Neural crest cell (in vitro differentiated cells): ENCODE data around the gene SPRY2. TPM values are rescaled to one million over a fixed set of nuclear protein-coding genes. Genes with fewer than 3 reads are reported as not detected.

Experiments
- DNase-seq: peaks from one replicate; pipeline ENCODE4 v3.0.0; 2021; ENCODE audit warnings: low read depth, mixed read lengths, low spot score
- H3K27ac Mint-ChIP-seq: one replicate; pipeline ENCODE4 v1.8.0; 2021; ENCODE audit warnings: mild to moderate bottlenecking, mixed read lengths; ENCODE audit not compliant: unreplicated experiment
- H3K27me3 Mint-ChIP-seq: 2 replicates; pipeline ENCODE4 v1.8.0; 2021; ENCODE audit warnings: low read depth, mild to moderate bottlenecking, mixed read lengths
- H3K36me3 Mint-ChIP-seq: 2 replicates; pipeline ENCODE4 v1.8.0; 2021; ENCODE audit warnings: low read depth, mild to moderate bottlenecking, mixed read lengths
- H3K4me1 Mint-ChIP-seq: 2 replicates; pipeline ENCODE4 v1.8.0; 2021; ENCODE audit warnings: mixed read lengths
- H3K4me3 Mint-ChIP-seq: one replicate; pipeline ENCODE4 v1.8.0; 2021; ENCODE audit warnings: mild to moderate bottlenecking, mixed read lengths
- H3K9me3 Mint-ChIP-seq: 2 replicates; pipeline ENCODE4 v1.8.0; 2021; ENCODE audit warnings: mixed read lengths
- CTCF ChIP-seq: fragments of 200-600 bp; sonication (generic); conservative IDR thresholded peaks from 2 replicates; pipeline ENCODE4 v1.5.0; 2021; ENCODE audit warnings: antibody characterized with exemption, mild to moderate bottlenecking
- total RNA-seq: library from RNA; stranded (reverse); gene quantifications from 2 replicates; pipeline ENCODE4 v1.2.1, GENCODE V29; 2021

SPRY2 gene
- total RNA-seq, 1 donor from 2014 or later = 106 TPM

- peaks cover 7% of the 10 kb centered on the region for H3K9me3 Mint-ChIP-seq
- no peak overlapping the region for H3K27ac Mint-ChIP-seq
- no peak for TF ChIP-seq CTCF
Measured at GRCh38 chr13:80386002-80386401, 45.1 kb upstream of the SPRY2 start.

GRCh38 chr13:80382576-80382975, 41.6 kb upstream of the SPRY2 start:
- Mint-ChIP-seq H3K9me3 (peaks cover 7% of the 10 kb centered on the region), H3K36me3 (peaks cover 3% of the 10 kb centered on the region), H3K27ac (no peak overlapping the region), H3K27me3 (no peaks in the 10 kb centered on the region), H3K4me1 (no peaks in the 10 kb centered on the region), H3K4me3 (no peak overlapping the region)
- TF ChIP-seq CTCF = no peak
- no peak for DNase-seq

More at GRCh38 chr13:80386002-80386401, 45.1 kb upstream of the SPRY2 start:
- no peaks in the 10 kb centered on the region for H3K4me1 Mint-ChIP-seq
- no peak for DNase-seq
- peaks cover 5% of the 10 kb centered on the region for H3K36me3 Mint-ChIP-seq
- no peaks in the 10 kb centered on the region for H3K27me3 Mint-ChIP-seq
- no peak overlapping the region for H3K4me3 Mint-ChIP-seq

- Mint-ChIP-seq H3K4me1 (no peaks in the 10 kb centered on the region), H3K27ac (no peak overlapping the region), H3K27me3 (no peaks in the 10 kb centered on the region), H3K9me3 (peaks cover 7% of the 10 kb centered on the region), H3K4me3 (no peak overlapping the region), H3K36me3 (peaks cover 3% of the 10 kb centered on the region)
- no peak for TF ChIP-seq CTCF
- no peak for DNase-seq
Measured at GRCh38 chr13:80379245-80379644, 38.3 kb upstream of the SPRY2 start.

- Mint-ChIP-seq H3K4me3 (no peak overlapping the region), H3K27ac (no peak overlapping the region), H3K36me3 (no peaks in the 10 kb centered on the region), H3K4me1 (peaks cover 1% of the 10 kb centered on the region), H3K27me3 (no peaks in the 10 kb centered on the region), H3K9me3 (peaks cover 5% of the 10 kb centered on the region)
- no peak for TF ChIP-seq CTCF
- no peak for DNase-seq
Measured at GRCh38 chr13:80376554-80376953, 35.6 kb upstream of the SPRY2 start.

GRCh38 chr13:80374901-80375300, 34.0 kb upstream of the SPRY2 start:
- TF ChIP-seq CTCF = no peak
- Mint-ChIP-seq H3K9me3 (peaks cover 2% of the 10 kb centered on the region), H3K27me3 (no peaks in the 10 kb centered on the region), H3K27ac (peak overlapping the region; percentile 12), H3K4me1 (peaks cover 6% of the 10 kb centered on the region), H3K4me3 (no peak overlapping the region), H3K36me3 (no peaks in the 10 kb centered on the region)
- no peak for DNase-seq

- H3K36me3 Mint-ChIP-seq = no peaks in the 10 kb centered on the region
- no peak overlapping the region for H3K4me3 Mint-ChIP-seq
- no peaks in the 10 kb centered on the region for H3K9me3 Mint-ChIP-seq
- DNase-seq = no peak
- H3K4me1 Mint-ChIP-seq = peaks cover 6% of the 10 kb centered on the region
- H3K27me3 Mint-ChIP-seq = no peaks in the 10 kb centered on the region
- H3K27ac Mint-ChIP-seq = no peak overlapping the region
- no peak for TF ChIP-seq CTCF
Measured at GRCh38 chr13:80374444-80374843, 33.5 kb upstream of the SPRY2 start.
